PC-9 (cell line): ENCODE results near the gene ELMOD1. TPM values are rescaled to one million over a fixed set of nuclear protein-coding genes. Genes with fewer than 3 reads are reported as not detected.

ENCODE experiments used
- BruUV-seq: library from RNA; stranded (reverse); fragments of 400-500 nt; replicated peaks from 2 replicates; lab custom pipeline; 2021; lab: Mats Ljungman, UMichigan
- CTCF ChIA-PET: fragments of 300-600 bp; sonication (Branson Sonifier 250); formaldehyde crosslinking; loops from one replicate; lab custom pipeline; 2022; ENCODE audit warnings: antibody characterized with exemption; lab: Charles Lee
- POLR2A ChIA-PET: fragments of 300-600 bp; sonication (Branson Sonifier 250); formaldehyde crosslinking; loops from one replicate; lab custom pipeline; 2022; ENCODE audit warnings: antibody characterized with exemption; ENCODE audit not compliant: unreplicated experiment; lab: Charles Lee
- DNase-seq, 2 experiments: peaks; one replicate each; pipeline versions ENCODE4 v3.0.0 to v3.0.0-alpha.2; 2015 to 2022; ENCODE audit warnings: mixed read lengths in 1 of 2
- H2AFZ ChIP-seq: fragments of 200-600 bp; sonication (generic); 2 replicates; pipeline ENCODE4 v1.8.1; 2017; ENCODE audit warnings: antibody characterized with exemption
- H3F3A ChIP-seq: fragments of 200-600 bp; sonication (generic); 2 replicates; pipeline ENCODE4 v1.8.1; 2017; ENCODE audit warnings: antibody characterized with exemption, mild to moderate bottlenecking, low read depth; ENCODE audit not compliant: insufficient read depth
- H3K27ac ChIP-seq: fragments of 200-600 bp; sonication (generic); 2 replicates; pipeline ENCODE4 v1.6.1; 2016; ENCODE audit warnings: mixed run types
- H3K27me3 ChIP-seq: fragments of 200-600 bp; sonication (generic); 2 replicates; pipeline ENCODE4 v1.6.1; 2016; ENCODE audit warnings: low read depth, mixed run types; ENCODE audit not compliant: insufficient read depth
- H3K36me3 ChIP-seq: fragments of 200-600 bp; sonication (generic); 2 replicates; pipeline ENCODE4 v1.6.1; 2016; ENCODE audit warnings: low read depth, mixed run types
- H3K4me1 ChIP-seq: fragments of 200-600 bp; sonication (generic); replicated peaks from 2 replicates; pipeline ENCODE4 v1.6.1; 2016; ENCODE audit warnings: mixed run types; ENCODE audit not compliant: insufficient read depth
- H3K4me2 ChIP-seq: fragments of 200-600 bp; sonication (generic); 2 replicates; pipeline ENCODE4 v1.6.1; 2017; ENCODE audit warnings: mixed run types
- H3K4me3 ChIP-seq: fragments of 200-600 bp; sonication (generic); 2 replicates; pipeline ENCODE4 v1.6.1; 2016; ENCODE audit warnings: mixed run types
- H3K79me2 ChIP-seq: fragments of 200-600 bp; sonication (generic); 2 replicates; pipeline ENCODE4 v1.6.1; 2017; ENCODE audit warnings: low read depth, mixed run types
- H3K9me2 ChIP-seq: fragments of 200-600 bp; sonication (generic); 2 replicates; pipeline ENCODE4 v1.8.1; 2017; ENCODE audit warnings: mild to moderate bottlenecking; ENCODE audit not compliant: insufficient read depth
- H3K9me3 ChIP-seq: fragments of 200-600 bp; sonication (generic); 2 replicates; pipeline ENCODE4 v1.8.1; 2016; ENCODE audit warnings: low read depth; ENCODE audit not compliant: insufficient read depth
- H4K20me1 ChIP-seq: fragments of 200-600 bp; sonication (generic); 2 replicates; pipeline ENCODE4 v1.8.1; 2017; ENCODE audit not compliant: insufficient read depth
- CTCF ChIP-seq: fragments of 200-600 bp; sonication (generic); conservative IDR thresholded peaks from 2 replicates; pipeline ENCODE4 v1.6.1; 2017; ENCODE audit warnings: mixed run types, antibody characterized with exemption, mild to moderate bottlenecking, moderate library complexity
- EZH2 ChIP-seq: fragments of 200-600 bp; sonication (generic); IDR thresholded peaks from 2 replicates; pipeline ENCODE4 v1.8.0; 2017; ENCODE audit warnings: antibody characterized with exemption, low read depth
- intact Hi-C: fragments of 100-400 bp; cut with micrococcal nuclease; formaldehyde crosslinking; loops from one replicate; pipeline ENCODE4 v1.10.0; 2022; ENCODE audit not compliant: unreplicated experiment
- total RNA-seq: library from RNA; stranded (reverse); gene quantifications from 2 replicates; pipeline ENCODE4 v1.2.3, GENCODE V29; 2021

The ELMOD1 gene
- total RNA-seq, 1 experiment from 2014 or later = not detected

DNA sequence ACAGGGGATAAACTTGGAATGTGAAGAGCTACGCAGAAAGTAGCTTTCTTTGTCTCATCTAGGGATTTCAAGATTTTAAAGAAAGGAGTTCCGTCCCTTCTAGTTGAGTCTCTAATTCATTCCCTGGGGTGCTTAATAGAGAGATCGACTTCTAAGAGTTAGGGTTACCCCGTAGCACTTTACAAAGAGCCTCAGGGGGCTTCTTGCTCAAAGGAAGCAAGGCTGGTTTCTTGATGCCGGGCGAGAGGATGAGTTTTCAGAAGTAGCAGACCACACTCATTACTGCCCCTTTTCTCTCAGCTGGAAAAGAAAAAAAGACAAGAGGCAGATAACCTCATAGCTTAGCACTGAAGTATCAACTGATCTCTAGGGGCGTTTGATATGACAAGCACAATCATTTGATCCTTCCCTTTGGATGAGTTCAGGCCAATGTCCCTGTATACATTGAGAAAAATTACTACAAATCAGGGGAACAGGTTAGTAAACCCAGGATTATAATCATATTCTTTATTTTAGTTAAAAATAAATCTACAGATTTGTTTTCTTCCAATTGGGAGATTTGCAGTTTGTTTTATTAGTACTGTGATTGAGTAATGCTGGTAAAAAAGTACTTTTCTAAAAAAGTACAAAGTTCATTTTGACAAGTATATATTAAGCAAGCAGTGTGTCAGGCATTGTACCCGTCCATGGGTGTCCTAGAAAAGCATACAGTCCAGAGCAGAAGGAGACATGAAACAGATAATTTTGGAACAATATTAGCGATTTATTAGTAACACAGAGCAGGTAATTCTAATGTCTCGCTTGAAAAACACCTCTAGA is 18.7 kb downstream of the ELMOD1 start:
- intact Hi-C loops = no loop called here
- Histone ChIP-seq H3K36me3 (no peaks in the 10 kb centered on the region), H3F3A (no peaks in the 10 kb centered on the region), H3K4me3 (no peak overlapping the region), H3K4me2 (no peak overlapping the region), H3K4me1 (no peaks in the 10 kb centered on the region), H3K9me2 (peaks cover 4% of the 10 kb centered on the region; the same call in 1 of the 2 replicates), H3K79me2 (no peaks in the 10 kb centered on the region), H3K27me3 (no peaks in the 10 kb centered on the region; the same call in 1 of the 2 replicates), H3K9me3 (no peaks in the 10 kb centered on the region), H2AFZ (no peak overlapping the region), H4K20me1 (no peaks in the 10 kb centered on the region), H3K27ac (no peak overlapping the region)
- DNase-seq = no peak
- no peak for TF ChIP-seq EZH2
- TF ChIP-seq CTCF = no peak
- CTCF ChIA-PET = interaction anchor here (0.6 kb wide), 1 partner anchor 395 kb away, joined by 4 read pairs; no protein-coding TSS in a partner anchor
- no TSS peak for BruUV-seq
- POLR2A ChIA-PET = no interaction called here

- no TSS peak for BruUV-seq
- POLR2A ChIA-PET = no interaction called here
These were observed 21.5 kb downstream of the ELMOD1 start for GRCh38 chr11:107612445-107612844.

DNA sequence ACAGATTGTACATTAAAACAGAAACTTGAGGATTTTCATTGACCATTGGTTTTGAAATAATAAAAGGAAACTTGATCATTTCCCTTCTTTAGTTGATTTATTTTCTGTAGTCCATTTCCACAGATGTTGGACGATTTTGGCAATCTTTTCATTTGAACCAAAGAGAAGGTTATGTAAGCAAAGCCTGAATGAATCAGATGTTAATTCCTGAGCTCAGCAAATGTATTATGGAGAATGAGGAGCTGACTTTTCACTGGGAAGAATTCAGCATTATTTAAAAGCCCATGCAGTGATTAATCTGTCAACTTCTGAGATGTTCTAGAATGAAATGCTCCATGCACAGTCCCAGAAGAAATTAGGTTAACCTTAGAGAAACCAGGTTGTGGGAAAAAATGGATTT is 29.0 kb downstream of the ELMOD1 start:
- Histone ChIP-seq H3K27me3 (no peaks in the 10 kb centered on the region), H4K20me1 (no peaks in the 10 kb centered on the region), H2AFZ (no peak overlapping the region), H3K9me2 (no peaks in the 10 kb centered on the region), H3K9me3 (no peaks in the 10 kb centered on the region), H3K4me2 (no peak overlapping the region), H3K79me2 (no peaks in the 10 kb centered on the region), H3K4me1 (no peaks in the 10 kb centered on the region), H3K27ac (no peak overlapping the region), H3F3A (no peaks in the 10 kb centered on the region), H3K36me3 (no peaks in the 10 kb centered on the region), H3K4me3 (no peak overlapping the region)
- POLR2A ChIA-PET = no interaction called here
- intact Hi-C loops = no loop called here
- DNase-seq = no peak
- CTCF ChIA-PET = no interaction called here
- no peak for TF ChIP-seq CTCF
- no peak for TF ChIP-seq EZH2
- no TSS peak for BruUV-seq

More at GRCh38 chr11:107612445-107612844, 21.5 kb downstream of the ELMOD1 start:
- H4K20me1 ChIP-seq = no peaks in the 10 kb centered on the region
- no peaks in the 10 kb centered on the region for H3K4me1 ChIP-seq
- H3K9me2 ChIP-seq = peaks cover 4% of the 10 kb centered on the region; the same call in 1 of the 2 replicates
- H2AFZ ChIP-seq = no peak overlapping the region
- H3K27ac ChIP-seq = no peak overlapping the region
- H3K4me3 ChIP-seq = no peak overlapping the region
- H3K36me3 ChIP-seq = no peaks in the 10 kb centered on the region
- H3K27me3 ChIP-seq = no peaks in the 10 kb centered on the region; the same call in 1 of the 2 replicates
- no peaks in the 10 kb centered on the region for H3F3A ChIP-seq
- H3K9me3 ChIP-seq = no peaks in the 10 kb centered on the region
- CTCF ChIA-PET = no interaction called here
- H3K4me2 ChIP-seq = no peak overlapping the region
- H3K79me2 ChIP-seq = no peaks in the 10 kb centered on the region
- TF ChIP-seq EZH2 (no peak), CTCF (no peak)
- intact Hi-C loops = no loop called here
- DNase-seq = no peak
